MM.1S (cell line): Measurements from ENCODE around the gene GPNMB.

Experiments
- DNase-seq: peaks from one replicate; pipeline ENCODE4 v3.0.0-alpha.2; 2015
- H2AFZ ChIP-seq: fragments of 300-600 bp; sonication (generic); 2 replicates; pipeline ENCODE4 v1.6.0; 2016; ENCODE audit warnings: antibody characterized with exemption, low read length
- H3F3A ChIP-seq: fragments of 300-600 bp; sonication (generic); 2 replicates; pipeline ENCODE4 v1.6.1; 2016; ENCODE audit warnings: mild to moderate bottlenecking, antibody characterized with exemption, low read length, moderate library complexity, mixed read lengths; ENCODE audit not compliant: insufficient read depth
- H3K27ac ChIP-seq: fragments of 300-600 bp; sonication (generic); 2 replicates; pipeline ENCODE4 v1.5.1; 2016; ENCODE audit warnings: mild to moderate bottlenecking, low read length
- H3K27me3 ChIP-seq: fragments of 300-600 bp; sonication (generic); replicated peaks from 2 replicates; pipeline ENCODE4 v1.6.0; 2016; ENCODE audit warnings: low read length; ENCODE audit not compliant: insufficient read depth
- H3K36me3 ChIP-seq: fragments of 300-600 bp; sonication (generic); replicated peaks from 2 replicates; pipeline ENCODE4 v1.6.1; 2016; ENCODE audit warnings: mild to moderate bottlenecking, low read length, mixed read lengths; ENCODE audit not compliant: insufficient read depth
- H3K4me1 ChIP-seq: fragments of 300-600 bp; sonication (generic); 2 replicates; pipeline ENCODE4 v1.6.1; 2016; ENCODE audit warnings: low read length, mixed read lengths
- H3K4me2 ChIP-seq: fragments of 300-600 bp; sonication (generic); 2 replicates; pipeline ENCODE4 v1.6.0; 2016; ENCODE audit warnings: low read depth, low read length
- H3K4me3 ChIP-seq: fragments of 300-600 bp; sonication (generic); 2 replicates; pipeline ENCODE4 v1.5.1; 2016; ENCODE audit warnings: low read length, mixed read lengths
- H3K79me2 ChIP-seq: fragments of 300-600 bp; sonication (generic); 2 replicates; pipeline ENCODE4 v1.6.1; 2016; ENCODE audit warnings: mixed run types, low read length, mixed read lengths
- H3K9ac ChIP-seq: fragments of 300-600 bp; sonication (generic); 2 replicates; pipeline ENCODE4 v1.6.1; 2016; ENCODE audit warnings: low read length, mixed read lengths
- H3K9me2 ChIP-seq: fragments of 300-600 bp; sonication (generic); replicated peaks from 2 replicates; pipeline ENCODE4 v1.6.1; 2016; ENCODE audit warnings: mild to moderate bottlenecking, low read length, mixed read lengths; ENCODE audit not compliant: insufficient read depth
- H3K9me3 ChIP-seq: fragments of 300-600 bp; sonication (generic); replicated peaks from 2 replicates; pipeline ENCODE4 v1.6.1; 2016; ENCODE audit warnings: mild to moderate bottlenecking, low read length, mixed read lengths; ENCODE audit not compliant: insufficient read depth
- H4K20me1 ChIP-seq: fragments of 300-600 bp; sonication (generic); 2 replicates; pipeline ENCODE4 v1.6.1; 2016; ENCODE audit warnings: mild to moderate bottlenecking, low read length, moderate library complexity, mixed read lengths; ENCODE audit not compliant: insufficient read depth
- EZH2 ChIP-seq: fragments of 300-600 bp; sonication (generic); optimal IDR thresholded peaks from 2 replicates; pipeline ENCODE3; 2017; ENCODE audit warnings: low read depth, mild to moderate bottlenecking, antibody characterized with exemption, low read length, mixed read lengths
- EZH2phosphoT487 ChIP-seq: fragments of 300-600 bp; sonication (generic); IDR thresholded peaks from 2 replicates; pipeline ENCODE4 v1.6.1; 2018; ENCODE audit warnings: antibody characterized with exemption, low read length
- TF ChIP-seq, protein P1 (sequence below): fragments of 300-600 bp; sonication (generic); IDR thresholded peaks from 2 replicates; pipeline ENCODE4 v1.5.1; 2016; ENCODE audit warnings: antibody characterized with exemption, low read length, mixed read lengths

The GPNMB gene

DNA sequence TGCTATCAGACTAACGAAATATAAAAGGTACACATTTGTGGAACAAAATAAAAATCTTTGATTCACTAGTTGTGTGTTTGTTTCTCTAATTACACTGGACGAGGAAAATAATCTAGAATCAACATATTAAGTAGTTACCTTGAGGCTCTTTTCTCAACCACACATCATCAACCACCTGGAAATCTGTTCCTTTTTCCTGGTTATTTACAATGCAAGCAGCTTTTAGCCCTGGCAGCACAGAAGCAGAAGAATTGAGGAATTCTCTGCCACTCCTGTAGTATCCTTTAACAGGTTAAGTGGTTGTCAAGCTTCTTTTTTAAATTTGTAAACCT, 41.0 kb upstream of the GPNMB start:
- Histone ChIP-seq H4K20me1 (no peaks in the 10 kb centered on the region), H3K36me3 (no peaks in the 10 kb centered on the region), H3F3A (no peaks in the 10 kb centered on the region), H3K79me2 (no peaks in the 10 kb centered on the region), H3K4me2 (no peak overlapping the region), H2AFZ (no peak overlapping the region), H3K27ac (no peak overlapping the region), H3K9me3 (no peaks in the 10 kb centered on the region), H3K9me2 (no peaks in the 10 kb centered on the region), H3K4me3 (no peak overlapping the region), H3K9ac (no peak overlapping the region), H3K27me3 (no peaks in the 10 kb centered on the region), H3K4me1 (no peaks in the 10 kb centered on the region)
- TF ChIP-seq EZH2phosphoT487: no peak
- TF ChIP-seq, protein P1, sequence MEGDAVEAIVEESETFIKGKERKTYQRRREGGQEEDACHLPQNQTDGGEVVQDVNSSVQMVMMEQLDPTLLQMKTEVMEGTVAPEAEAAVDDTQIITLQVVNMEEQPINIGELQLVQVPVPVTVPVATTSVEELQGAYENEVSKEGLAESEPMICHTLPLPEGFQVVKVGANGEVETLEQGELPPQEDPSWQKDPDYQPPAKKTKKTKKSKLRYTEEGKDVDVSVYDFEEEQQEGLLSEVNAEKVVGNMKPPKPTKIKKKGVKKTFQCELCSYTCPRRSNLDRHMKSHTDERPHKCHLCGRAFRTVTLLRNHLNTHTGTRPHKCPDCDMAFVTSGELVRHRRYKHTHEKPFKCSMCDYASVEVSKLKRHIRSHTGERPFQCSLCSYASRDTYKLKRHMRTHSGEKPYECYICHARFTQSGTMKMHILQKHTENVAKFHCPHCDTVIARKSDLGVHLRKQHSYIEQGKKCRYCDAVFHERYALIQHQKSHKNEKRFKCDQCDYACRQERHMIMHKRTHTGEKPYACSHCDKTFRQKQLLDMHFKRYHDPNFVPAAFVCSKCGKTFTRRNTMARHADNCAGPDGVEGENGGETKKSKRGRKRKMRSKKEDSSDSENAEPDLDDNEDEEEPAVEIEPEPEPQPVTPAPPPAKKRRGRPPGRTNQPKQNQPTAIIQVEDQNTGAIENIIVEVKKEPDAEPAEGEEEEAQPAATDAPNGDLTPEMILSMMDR: no peak
- TF ChIP-seq EZH2: no peak
- DNase-seq: no peak

DNA sequence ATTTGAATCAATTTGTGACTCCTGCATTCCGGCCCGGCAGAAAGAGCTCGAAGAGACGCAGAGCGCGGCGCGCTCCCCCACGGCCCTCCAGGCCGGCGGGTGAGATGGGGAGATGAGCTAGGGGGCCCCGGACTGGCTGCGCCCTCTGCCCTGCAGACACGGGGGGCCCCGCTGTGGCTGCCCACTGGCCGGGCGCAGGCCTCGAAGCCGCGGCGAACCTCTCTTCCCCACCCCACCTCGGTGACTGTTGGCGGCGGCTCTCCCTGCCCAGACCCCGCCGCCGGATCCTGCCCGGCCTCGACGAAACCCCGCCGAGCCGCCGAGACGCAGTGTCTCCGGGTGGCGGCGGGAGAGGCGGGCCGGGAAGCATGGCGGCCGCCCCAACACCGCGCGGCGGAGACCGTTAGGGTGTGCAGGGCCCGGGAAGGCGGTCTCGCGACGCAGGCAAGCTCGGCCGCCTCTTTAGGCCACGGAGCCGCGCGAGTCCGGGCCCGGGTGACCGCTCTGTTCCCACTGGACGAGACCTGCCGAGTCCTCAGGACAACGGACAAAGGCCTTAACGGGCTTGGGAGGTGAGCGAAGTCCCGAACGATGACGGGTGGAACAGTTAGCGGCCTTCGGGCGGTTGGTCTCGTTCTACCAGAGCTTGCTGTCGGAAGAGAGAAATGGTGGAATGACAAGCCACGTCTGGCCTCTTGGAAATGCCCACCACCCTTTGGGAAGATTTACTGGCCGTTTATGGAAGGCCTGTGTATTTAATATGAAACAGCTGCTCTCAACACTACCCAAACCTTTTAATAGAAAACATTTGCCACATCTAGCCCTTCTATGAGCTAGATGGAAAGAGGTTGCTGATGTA, 40.4 kb upstream of the GPNMB start:
- Histone ChIP-seq H3K27me3 (no peaks in the 10 kb centered on the region), H3K4me1 (no peaks in the 10 kb centered on the region), H3F3A (no peaks in the 10 kb centered on the region), H3K27ac (no peak overlapping the region), H3K4me2 (no peak overlapping the region), H3K79me2 (no peaks in the 10 kb centered on the region), H3K9me2 (no peaks in the 10 kb centered on the region), H3K9me3 (no peaks in the 10 kb centered on the region), H3K9ac (no peak overlapping the region), H3K4me3 (no peak overlapping the region), H4K20me1 (no peaks in the 10 kb centered on the region), H2AFZ (no peak overlapping the region), H3K36me3 (no peaks in the 10 kb centered on the region)
- TF ChIP-seq, protein P1: no peak
- no peak for TF ChIP-seq EZH2phosphoT487
- no peak for TF ChIP-seq EZH2
- DNase-seq: no peak

DNA sequence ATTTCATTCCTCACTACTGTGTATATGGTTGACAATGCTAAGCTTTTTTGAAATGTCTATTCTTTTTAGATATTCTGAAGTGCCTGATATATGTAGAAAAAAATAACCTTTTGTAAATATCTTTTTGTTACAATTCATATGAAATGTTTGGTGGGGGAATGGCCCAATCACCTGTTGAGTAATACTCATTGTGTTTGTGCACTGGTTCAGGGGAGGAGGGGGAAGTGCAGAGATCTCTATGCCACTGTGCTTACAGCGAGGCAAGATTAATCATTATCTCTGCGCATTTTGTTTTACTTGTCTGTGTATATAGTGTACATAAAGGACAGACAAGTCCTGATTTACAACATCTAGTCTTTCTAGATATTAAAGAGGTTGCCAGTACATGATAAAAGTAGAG, 39.6 kb upstream of the GPNMB start:
- TF ChIP-seq, protein P1: no peak
- TF ChIP-seq EZH2phosphoT487 (no peak), EZH2 (no peak)
- H4K20me1 ChIP-seq: no peaks in the 10 kb centered on the region
- H3K27me3 ChIP-seq: no peaks in the 10 kb centered on the region
- H3K9ac ChIP-seq: no peak overlapping the region
- H3K4me3 ChIP-seq: no peak overlapping the region
- H3F3A ChIP-seq: no peaks in the 10 kb centered on the region
- no peaks in the 10 kb centered on the region for H3K9me3 ChIP-seq
- H3K36me3 ChIP-seq: no peaks in the 10 kb centered on the region
- H3K9me2 ChIP-seq: no peaks in the 10 kb centered on the region
- no peak overlapping the region for H2AFZ ChIP-seq
- no peak overlapping the region for H3K4me2 ChIP-seq
- no peak overlapping the region for H3K27ac ChIP-seq
- no peak for DNase-seq
- no peaks in the 10 kb centered on the region for H3K4me1 ChIP-seq
- H3K79me2 ChIP-seq: no peaks in the 10 kb centered on the region
